Measurements from ENCODE around the gene PSMB4. TPM values are rescaled to one million over a fixed set of nuclear protein-coding genes. Genes with fewer than 3 reads are reported as not detected.

The PSMB4 gene
- total RNA-seq, 1 experiment from 2014 or later: 414 TPM

GRCh38 chr1:151371370-151372057 is 27.9 kb upstream of the PSMB4 start:
- ATAC-seq: no peak
- TF ChIP-seq IRF1 (CRISPR knock-in tag; IDR thresholded peaks at IDR 0.05) (no peak), ETV6 (CRISPR knock-in tag; IDR thresholded peaks at IDR 0.05) (no peak), JAZF1 (CRISPR knock-in tag; IDR thresholded peaks at IDR 0.05) (no peak), FOXJ3 (CRISPR knock-in tag; IDR thresholded peaks at IDR 0.05; ENCODE audit: borderline replicate concordance) (no peak), CDX4 (CRISPR knock-in tag; IDR thresholded peaks at IDR 0.05; ENCODE audit: borderline replicate concordance) (no peak), AR (CRISPR knock-in tag; IDR thresholded peaks at IDR 0.05) (no peak), ATF2 (CRISPR knock-in tag; IDR thresholded peaks at IDR 0.05; ENCODE audit: borderline replicate concordance, low read depth) (no peak), ZSCAN18 (CRISPR knock-in tag; IDR thresholded peaks at IDR 0.05) (no peak)
- no peak overlapping the region for H3K27ac Mint-ChIP-seq
- peak overlapping the region; percentile 60; the same call in 1 of the 2 replicates for H3K4me3 Mint-ChIP-seq
- ChIA-PET CTCF (interaction anchor here (1.7 to 1.8 kb wide), 2 partner anchors 31 to 70 kb away, joined by 12 to 15 read pairs; no protein-coding TSS in a partner anchor), POLR2A (interaction anchor here (0.6 to 1.4 kb wide), 4 partner anchors 21 to 241 kb away, joined by 3 read pairs; no protein-coding TSS in a partner anchor)
- H3K9me3 Mint-ChIP-seq: no peaks in the 10 kb centered on the region
- H3K36me3 Mint-ChIP-seq: no peaks in the 10 kb centered on the region
- H3K4me1 Mint-ChIP-seq: peaks cover 24% of the 10 kb centered on the region
- no peak for DNase-seq (ENCODE audit: low spot score)
- H3K27me3 Mint-ChIP-seq (ENCODE audit: low read depth): no peaks in the 10 kb centered on the region

GRCh38 chr1:151372058-151372934 is 27.1 kb upstream of the PSMB4 start, which contains the start of gene SELENBP1:
Gene SELENBP1 (minus strand): TSS chr1:151372705. CDS start chr1:151372641, 64 bp downstream.
- POLR2A ChIA-PET: interaction anchor here (0.6 to 1.4 kb wide), 5 partner anchors 22 to 241 kb away, joined by 3 read pairs; partner anchors contain the start of gene PSMB4
- peak; percentile 63 for DNase-seq (ENCODE audit: low spot score)
- CTCF ChIA-PET: interaction anchor here (0.9 to 1.8 kb wide), 3 partner anchors 27 to 71 kb away, joined by 4 to 15 read pairs (median 12); partner anchors contain the start of gene PSMB4
- peaks cover 24% of the 10 kb centered on the region for H3K4me1 Mint-ChIP-seq
- no peaks in the 10 kb centered on the region for H3K27me3 Mint-ChIP-seq (ENCODE audit: low read depth)
- no peak for TF ChIP-seq USF1 (CRISPR knock-in tag; IDR thresholded peaks at IDR 0.05)
- TF ChIP-seq E2F4 (CRISPR knock-in tag; IDR thresholded peaks at IDR 0.05; ENCODE audit: borderline replicate concordance, low read depth): no peak
- 0 out of 2 replicates have a peak, but pooled peaks have one; percentile 31 for TF ChIP-seq MAX (CRISPR knock-in tag; IDR thresholded peaks at IDR 0.05)
- H3K36me3 Mint-ChIP-seq: no peaks in the 10 kb centered on the region
- peak within 1 kb of the TSS; percentile 12; the same call in 1 of the 2 replicates for H3K27ac Mint-ChIP-seq
- peak; percentile 86 for ATAC-seq
- H3K4me3 Mint-ChIP-seq: peak within 1 kb of the TSS; percentile 60
- H3K9me3 Mint-ChIP-seq: no peaks in the 10 kb centered on the region

Data from WTC11 (cell line).